H1 (cell line): ENCODE results near the gene SLK. TPM values are rescaled to one million over a fixed set of nuclear protein-coding genes. Genes with fewer than 3 reads are reported as not detected.

ENCODE experiments used
- ASH2L ChIP-seq: fragments of 200-600, 300-600 bp; sonication (generic); IDR thresholded peaks from one replicate; pipeline ENCODE4 v1.7.1; 2017; ENCODE audit warnings: low read length
- BCL11A ChIP-seq, 2 experiments: IDR thresholded peaks; one replicate each; pipeline ENCODE4 v1.6.1; 2011; ENCODE audit warnings: low read depth in 2 of 2, low read length in 2 of 2, mild to moderate bottlenecking in 2 of 2
- JUN ChIP-seq: IDR thresholded peaks from 2 replicates; pipeline ENCODE4 v1.6.1; 2011; ENCODE audit warnings: low read depth, mild to moderate bottlenecking, improper control_type of control experiment, low read length
- KDM4A ChIP-seq: IDR thresholded peaks from one replicate; pipeline ENCODE4 v1.7.1; 2012; ENCODE audit warnings: low read depth, mild to moderate bottlenecking, moderate library complexity, low read length, inconsistent platforms; ENCODE audit not compliant: severe bottlenecking
- PHF8 ChIP-seq: fragments of 200-600 bp; sonication (generic); conservative IDR thresholded peaks from 2 replicates; pipeline ENCODE4 v1.7.1; 2012; ENCODE audit warnings: low read depth, mild to moderate bottlenecking, inconsistent platforms, low read length, moderate library complexity
- RBBP5 ChIP-seq: IDR thresholded peaks from 2 replicates; pipeline ENCODE4 v1.7.1; 2012; ENCODE audit warnings: low read depth, mild to moderate bottlenecking, inconsistent platforms, low read length, moderate library complexity, borderline replicate concordance
- SIN3A ChIP-seq, 2 experiments: IDR thresholded peaks in 1 of 2; conservative IDR thresholded peaks in 1 of 2; 2 replicates each; pipeline ENCODE4 v1.6.1; 2011 to 2012; ENCODE audit warnings: low read length in 2 of 2, improper control_type of control experiment in 1 of 2, low read depth in 1 of 2, mild to moderate bottlenecking in 1 of 2
- SP4 ChIP-seq: IDR thresholded peaks from 2 replicates; pipeline ENCODE4 v1.6.1; 2012; ENCODE audit warnings: low read length, inconsistent platforms
- polyA plus RNA-seq, 7 experiments: library from polyadenylated mRNA; depleted of rRNA in 3 of 7; stranded (reverse) in 5 of 7; unstranded in 2 of 7; fragments of >200 nt in 5 of 7; fragments of 200-250 nt in 2 of 7; gene quantifications; 1 replicate in 5 of 7; 2 replicates in 1 of 7; 4 replicates in 1 of 7; pipeline versions ENCODE4 v1.2.1 to v1.2.3, GENCODE V29; 2011 to 2013; ENCODE audit warnings: missing spikeins in 2 of 7, mixed read lengths in 2 of 7
- total RNA-seq: library from RNA; stranded (reverse); fragmentation: NEBNext Ultra II Directional; extraction: Animal tissue kit (Norgen Biotek cat#: 25700); gene quantifications from 2 replicates; pipeline ENCODE4 v1.2.1, GENCODE V29; 2021
- TF ChIP-seq, protein P1 (sequence below): fragments of 300-600 bp; sonication (generic); IDR thresholded peaks from 2 replicates; pipeline ENCODE4 v1.7.1; 2012; ENCODE audit warnings: low read length, moderate library complexity, mild to moderate bottlenecking, inconsistent platforms; ENCODE audit not compliant: insufficient replicate concordance

SLK gene
- total and polyA plus RNA-seq, 2 of the 8 experiments (the other 6 are each of a cell fraction or from before 2014, with no cell fraction given): 2.7 to 18.3 TPM

DNA sequence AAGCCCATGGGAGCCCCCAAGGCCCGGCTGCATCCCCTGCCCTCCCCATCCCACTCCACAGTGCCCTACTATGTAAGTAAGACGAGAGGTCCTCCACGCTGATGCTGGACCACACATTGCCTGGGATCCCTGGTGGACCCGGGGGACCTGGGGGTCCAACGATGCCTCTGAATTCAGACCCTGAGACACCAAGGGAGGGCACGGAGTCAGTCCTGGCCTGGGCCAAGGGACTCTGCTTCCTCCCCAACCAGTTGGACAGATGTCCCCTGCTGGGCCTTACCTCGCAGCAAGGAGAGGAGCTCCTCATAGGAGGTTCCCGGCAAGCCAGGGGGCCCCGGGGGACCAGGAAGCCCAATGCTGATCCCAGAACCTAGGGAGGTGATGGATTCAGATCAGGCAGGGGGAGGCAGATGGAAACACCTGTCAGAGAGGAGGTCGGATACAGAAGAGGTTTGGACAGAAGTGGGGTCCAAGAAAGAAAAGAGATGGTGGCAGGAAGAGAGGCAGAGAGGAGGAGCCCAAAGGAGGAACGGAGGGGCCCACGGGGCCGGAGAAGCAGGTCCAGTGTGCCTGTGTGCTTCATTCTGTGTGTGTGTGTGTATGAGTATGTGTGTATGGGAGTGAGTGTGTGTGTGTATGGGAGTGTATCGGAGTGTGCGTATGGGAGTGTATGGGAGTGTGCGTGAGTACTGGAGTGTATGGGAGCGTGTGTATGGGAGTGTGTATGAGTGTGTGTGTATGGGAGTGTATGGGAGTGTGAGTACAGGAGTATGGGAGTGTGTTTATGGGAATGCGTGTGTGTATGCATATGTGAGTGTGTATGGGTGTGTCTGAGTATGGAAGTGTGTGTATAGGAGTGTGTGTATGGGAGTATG, 68.5 kb downstream of the SLK start (continued):
- TF ChIP-seq, protein P1, sequence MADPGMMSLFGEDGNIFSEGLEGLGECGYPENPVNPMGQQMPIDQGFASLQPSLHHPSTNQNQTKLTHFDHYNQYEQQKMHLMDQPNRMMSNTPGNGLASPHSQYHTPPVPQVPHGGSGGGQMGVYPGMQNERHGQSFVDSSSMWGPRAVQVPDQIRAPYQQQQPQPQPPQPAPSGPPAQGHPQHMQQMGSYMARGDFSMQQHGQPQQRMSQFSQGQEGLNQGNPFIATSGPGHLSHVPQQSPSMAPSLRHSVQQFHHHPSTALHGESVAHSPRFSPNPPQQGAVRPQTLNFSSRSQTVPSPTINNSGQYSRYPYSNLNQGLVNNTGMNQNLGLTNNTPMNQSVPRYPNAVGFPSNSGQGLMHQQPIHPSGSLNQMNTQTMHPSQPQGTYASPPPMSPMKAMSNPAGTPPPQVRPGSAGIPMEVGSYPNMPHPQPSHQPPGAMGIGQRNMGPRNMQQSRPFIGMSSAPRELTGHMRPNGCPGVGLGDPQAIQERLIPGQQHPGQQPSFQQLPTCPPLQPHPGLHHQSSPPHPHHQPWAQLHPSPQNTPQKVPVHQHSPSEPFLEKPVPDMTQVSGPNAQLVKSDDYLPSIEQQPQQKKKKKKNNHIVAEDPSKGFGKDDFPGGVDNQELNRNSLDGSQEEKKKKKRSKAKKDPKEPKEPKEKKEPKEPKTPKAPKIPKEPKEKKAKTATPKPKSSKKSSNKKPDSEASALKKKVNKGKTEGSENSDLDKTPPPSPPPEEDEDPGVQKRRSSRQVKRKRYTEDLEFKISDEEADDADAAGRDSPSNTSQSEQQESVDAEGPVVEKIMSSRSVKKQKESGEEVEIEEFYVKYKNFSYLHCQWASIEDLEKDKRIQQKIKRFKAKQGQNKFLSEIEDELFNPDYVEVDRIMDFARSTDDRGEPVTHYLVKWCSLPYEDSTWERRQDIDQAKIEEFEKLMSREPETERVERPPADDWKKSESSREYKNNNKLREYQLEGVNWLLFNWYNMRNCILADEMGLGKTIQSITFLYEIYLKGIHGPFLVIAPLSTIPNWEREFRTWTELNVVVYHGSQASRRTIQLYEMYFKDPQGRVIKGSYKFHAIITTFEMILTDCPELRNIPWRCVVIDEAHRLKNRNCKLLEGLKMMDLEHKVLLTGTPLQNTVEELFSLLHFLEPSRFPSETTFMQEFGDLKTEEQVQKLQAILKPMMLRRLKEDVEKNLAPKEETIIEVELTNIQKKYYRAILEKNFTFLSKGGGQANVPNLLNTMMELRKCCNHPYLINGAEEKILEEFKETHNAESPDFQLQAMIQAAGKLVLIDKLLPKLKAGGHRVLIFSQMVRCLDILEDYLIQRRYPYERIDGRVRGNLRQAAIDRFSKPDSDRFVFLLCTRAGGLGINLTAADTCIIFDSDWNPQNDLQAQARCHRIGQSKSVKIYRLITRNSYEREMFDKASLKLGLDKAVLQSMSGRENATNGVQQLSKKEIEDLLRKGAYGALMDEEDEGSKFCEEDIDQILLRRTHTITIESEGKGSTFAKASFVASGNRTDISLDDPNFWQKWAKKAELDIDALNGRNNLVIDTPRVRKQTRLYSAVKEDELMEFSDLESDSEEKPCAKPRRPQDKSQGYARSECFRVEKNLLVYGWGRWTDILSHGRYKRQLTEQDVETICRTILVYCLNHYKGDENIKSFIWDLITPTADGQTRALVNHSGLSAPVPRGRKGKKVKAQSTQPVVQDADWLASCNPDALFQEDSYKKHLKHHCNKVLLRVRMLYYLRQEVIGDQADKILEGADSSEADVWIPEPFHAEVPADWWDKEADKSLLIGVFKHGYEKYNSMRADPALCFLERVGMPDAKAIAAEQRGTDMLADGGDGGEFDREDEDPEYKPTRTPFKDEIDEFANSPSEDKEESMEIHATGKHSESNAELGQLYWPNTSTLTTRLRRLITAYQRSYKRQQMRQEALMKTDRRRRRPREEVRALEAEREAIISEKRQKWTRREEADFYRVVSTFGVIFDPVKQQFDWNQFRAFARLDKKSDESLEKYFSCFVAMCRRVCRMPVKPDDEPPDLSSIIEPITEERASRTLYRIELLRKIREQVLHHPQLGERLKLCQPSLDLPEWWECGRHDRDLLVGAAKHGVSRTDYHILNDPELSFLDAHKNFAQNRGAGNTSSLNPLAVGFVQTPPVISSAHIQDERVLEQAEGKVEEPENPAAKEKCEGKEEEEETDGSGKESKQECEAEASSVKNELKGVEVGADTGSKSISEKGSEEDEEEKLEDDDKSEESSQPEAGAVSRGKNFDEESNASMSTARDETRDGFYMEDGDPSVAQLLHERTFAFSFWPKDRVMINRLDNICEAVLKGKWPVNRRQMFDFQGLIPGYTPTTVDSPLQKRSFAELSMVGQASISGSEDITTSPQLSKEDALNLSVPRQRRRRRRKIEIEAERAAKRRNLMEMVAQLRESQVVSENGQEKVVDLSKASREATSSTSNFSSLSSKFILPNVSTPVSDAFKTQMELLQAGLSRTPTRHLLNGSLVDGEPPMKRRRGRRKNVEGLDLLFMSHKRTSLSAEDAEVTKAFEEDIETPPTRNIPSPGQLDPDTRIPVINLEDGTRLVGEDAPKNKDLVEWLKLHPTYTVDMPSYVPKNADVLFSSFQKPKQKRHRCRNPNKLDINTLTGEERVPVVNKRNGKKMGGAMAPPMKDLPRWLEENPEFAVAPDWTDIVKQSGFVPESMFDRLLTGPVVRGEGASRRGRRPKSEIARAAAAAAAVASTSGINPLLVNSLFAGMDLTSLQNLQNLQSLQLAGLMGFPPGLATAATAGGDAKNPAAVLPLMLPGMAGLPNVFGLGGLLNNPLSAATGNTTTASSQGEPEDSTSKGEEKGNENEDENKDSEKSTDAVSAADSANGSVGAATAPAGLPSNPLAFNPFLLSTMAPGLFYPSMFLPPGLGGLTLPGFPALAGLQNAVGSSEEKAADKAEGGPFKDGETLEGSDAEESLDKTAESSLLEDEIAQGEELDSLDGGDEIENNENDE: no peak
- TF ChIP-seq SIN3A (conservative IDR thresholded peaks at IDR 0.05 in 1 of 2, IDR thresholded peaks at IDR 0.05 in 1 of 2; ENCODE audit: low read depth in 1 of 2, low read length in 2 of 2) (no peak), JUN (no peak), BCL11A (IDR thresholded peaks at IDR 0.05; ENCODE audit: low read depth in 2 of 2, low read length in 2 of 2) (no peak), RBBP5 (no peak), SP4 (no peak), PHF8 (no peak), ASH2L (no peak), KDM4A (no peak)
